ENCODE results near the gene SGSM1.

The SGSM1 gene

GRCh38 chr22:24776525-24776924, 29.5 kb upstream of the SGSM1 start:
- Histone ChIP-seq H3K27me3 (replicated peaks; ENCODE audit: control insufficient read depth, insufficient read depth, low read length) (no peaks in the 10 kb centered on the region; the same call in 1 of the 2 replicates), H3K4me3 (replicated peaks; ENCODE audit: low read depth, low read length) (no peak overlapping the region), H3K36me3 (ENCODE audit: control insufficient read depth, insufficient read depth, low read length) (no peaks in the 10 kb centered on the region)
- no peak for DNase-seq (ENCODE audit: extremely low read depth, insufficient read length)
- no peak for TF ChIP-seq CTCF (IDR thresholded peaks at IDR 0.05; ENCODE audit: insufficient read depth, low read length, poor library complexity, severe bottlenecking)

- TF ChIP-seq CTCF (IDR thresholded peaks at IDR 0.05; ENCODE audit: insufficient read depth, low read length, poor library complexity, severe bottlenecking), result no peak
- Histone ChIP-seq H3K27me3 (replicated peaks; ENCODE audit: control insufficient read depth, insufficient read depth, low read length) (no peaks in the 10 kb centered on the region; the same call in 1 of the 2 replicates), H3K4me3 (replicated peaks; ENCODE audit: low read depth, low read length) (no peak overlapping the region), H3K36me3 (ENCODE audit: control insufficient read depth, insufficient read depth, low read length) (no peaks in the 10 kb centered on the region)
- no peak for DNase-seq (ENCODE audit: extremely low read depth, insufficient read length)
Measured at GRCh38 chr22:24789516-24789915, 16.5 kb upstream of the SGSM1 start.

GRCh38 chr22:24791362-24791761, 14.6 kb upstream of the SGSM1 start:
- H3K36me3 ChIP-seq (ENCODE audit: control insufficient read depth, insufficient read depth, low read length), result no peaks in the 10 kb centered on the region
- H3K4me3 ChIP-seq (replicated peaks; ENCODE audit: low read depth, low read length), result no peak overlapping the region
- TF ChIP-seq CTCF (IDR thresholded peaks at IDR 0.05; ENCODE audit: insufficient read depth, low read length, poor library complexity, severe bottlenecking), result no peak
- no peak for DNase-seq (ENCODE audit: extremely low read depth, insufficient read length)
- H3K27me3 ChIP-seq (replicated peaks; ENCODE audit: control insufficient read depth, insufficient read depth, low read length), result no peaks in the 10 kb centered on the region

GRCh38 chr22:24796056-24796455, 10.0 kb upstream of the SGSM1 start:
- no peak overlapping the region for H3K4me3 ChIP-seq (replicated peaks; ENCODE audit: low read depth, low read length)

GRCh38 chr22:24796860-24797259, 9.2 kb upstream of the SGSM1 start:
- Histone ChIP-seq H3K36me3 (ENCODE audit: control insufficient read depth, insufficient read depth, low read length) (no peaks in the 10 kb centered on the region), H3K4me3 (replicated peaks; ENCODE audit: low read depth, low read length) (no peak overlapping the region), H3K27me3 (replicated peaks; ENCODE audit: control insufficient read depth, insufficient read depth, low read length) (no peaks in the 10 kb centered on the region)
- DNase-seq (ENCODE audit: extremely low read depth, insufficient read length), result no peak
- TF ChIP-seq CTCF (IDR thresholded peaks at IDR 0.05; ENCODE audit: insufficient read depth, low read length, poor library complexity, severe bottlenecking), result no peak

More at GRCh38 chr22:24796056-24796455, 10.0 kb upstream of the SGSM1 start:
- H3K36me3 ChIP-seq (ENCODE audit: control insufficient read depth, insufficient read depth, low read length), result no peaks in the 10 kb centered on the region
- no peak for TF ChIP-seq CTCF (IDR thresholded peaks at IDR 0.05; ENCODE audit: insufficient read depth, low read length, poor library complexity, severe bottlenecking)
- DNase-seq (ENCODE audit: extremely low read depth, insufficient read length), result no peak
- H3K27me3 ChIP-seq (replicated peaks; ENCODE audit: control insufficient read depth, insufficient read depth, low read length), result no peaks in the 10 kb centered on the region

GRCh38 chr22:24801901-24802465, 4.0 kb upstream of the SGSM1 start:
- DNase-seq (ENCODE audit: extremely low read depth, insufficient read length), result no peak
- H3K27me3 ChIP-seq (replicated peaks; ENCODE audit: control insufficient read depth, insufficient read depth, low read length), result no peaks in the 10 kb centered on the region; the same call in 1 of the 2 replicates
- no peaks in the 10 kb centered on the region for H3K36me3 ChIP-seq (ENCODE audit: control insufficient read depth, insufficient read depth, low read length)
- TF ChIP-seq CTCF (IDR thresholded peaks at IDR 0.05; ENCODE audit: insufficient read depth, low read length, poor library complexity, severe bottlenecking), result no peak
- no peak overlapping the region for H3K4me3 ChIP-seq (replicated peaks; ENCODE audit: low read depth, low read length)

Data from GM06990 (cell line).